HG02623 (cell line): ENCODE results near the gene C5orf46.
A peak's percentile ranks its signal among the peaks of the same experiment; 100 is the strongest.

Source experiments
- ATAC-seq: cut with Tn5 transposase; IDR thresholded peaks from one replicate; pipeline ENCODE4 v1.9.1; 2021; ENCODE audit warnings: moderate library complexity; ENCODE audit not compliant: unreplicated experiment

C5orf46 gene

GRCh38 chr5:147859962-147860640 lies 46.2 kb downstream of the C5orf46 start:
- no peak for ATAC-seq

DNA sequence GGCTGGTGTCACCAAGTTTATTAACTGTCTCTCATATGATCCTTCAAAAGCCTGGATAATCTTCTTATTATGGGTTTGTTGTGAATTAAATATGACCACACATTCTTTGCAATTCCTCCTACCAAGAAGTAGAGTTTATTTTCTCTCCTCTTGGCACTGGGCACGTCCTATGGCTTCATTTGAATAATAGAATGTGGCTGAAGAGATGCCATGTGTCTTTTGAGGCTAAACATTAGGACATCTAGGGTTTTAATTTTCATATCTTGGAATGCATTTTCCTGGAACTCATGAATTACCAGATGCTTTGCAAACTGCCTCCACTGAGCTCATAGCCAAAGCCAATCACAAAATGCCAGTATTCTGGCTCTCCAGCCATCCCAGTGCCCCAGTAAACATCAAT lies 47.8 kb downstream of the C5orf46 start:
- ATAC-seq = no peak

GRCh38 chr5:147857302-147858129 lies 48.8 kb downstream of the C5orf46 start:
- peak; percentile 94 for ATAC-seq

DNA sequence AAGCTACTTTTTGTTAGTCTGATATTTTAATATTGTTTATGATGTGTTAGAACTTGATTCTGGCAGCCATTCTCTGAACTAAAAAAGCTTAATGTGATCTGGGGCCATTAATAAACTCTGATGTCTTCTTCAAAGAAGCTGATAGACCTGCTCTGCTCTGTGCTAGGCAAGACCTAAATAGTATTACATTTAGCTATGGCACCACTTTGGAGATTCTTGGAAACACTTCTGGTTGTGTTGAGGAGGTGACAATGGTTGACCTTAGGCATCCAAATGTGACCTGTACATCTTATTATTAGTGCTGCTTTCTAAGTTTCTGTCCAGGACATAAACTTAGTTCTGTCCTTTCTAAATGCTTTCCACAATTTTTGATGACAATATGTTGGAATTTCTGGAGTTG lies 49.5 kb downstream of the C5orf46 start:
- no peak for ATAC-seq

- no peak for ATAC-seq
Measured at GRCh38 chr5:147855774-147856069, 50.6 kb downstream of the C5orf46 start.

GRCh38 chr5:147854894-147855773 lies 51.2 kb downstream of the C5orf46 start:
- ATAC-seq = no peak

GRCh38 chr5:147854331-147854730 lies 52.0 kb downstream of the C5orf46 start:
- ATAC-seq = no peak

GRCh38 chr5:147853372-147853987 lies 52.9 kb downstream of the C5orf46 start:
- ATAC-seq = no peak

DNA sequence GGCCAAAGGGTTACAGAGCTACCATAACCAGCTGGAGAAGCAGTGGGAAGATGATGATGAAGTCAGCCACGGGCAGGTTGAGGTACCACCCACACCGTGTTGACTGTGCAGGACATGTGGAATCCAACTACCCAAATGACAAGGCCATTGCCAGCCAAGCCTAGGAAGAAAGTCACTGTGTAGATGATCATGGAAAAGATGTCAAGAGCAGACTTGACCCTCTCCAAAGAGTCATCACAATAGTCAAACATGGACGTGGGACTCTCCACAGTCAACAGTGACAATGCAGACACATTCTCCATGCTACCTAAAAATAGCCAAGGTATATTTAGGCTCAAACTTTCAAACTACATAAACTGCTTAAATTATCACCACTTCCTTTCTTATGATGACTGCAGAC lies 54.0 kb downstream of the C5orf46 start:
- no peak for ATAC-seq

- ATAC-seq = no peak
Measured at GRCh38 chr5:147851578-147851977, 54.8 kb downstream of the C5orf46 start.

GRCh38 chr5:147849226-147849625 lies 57.1 kb downstream of the C5orf46 start:
- no peak for ATAC-seq

DNA sequence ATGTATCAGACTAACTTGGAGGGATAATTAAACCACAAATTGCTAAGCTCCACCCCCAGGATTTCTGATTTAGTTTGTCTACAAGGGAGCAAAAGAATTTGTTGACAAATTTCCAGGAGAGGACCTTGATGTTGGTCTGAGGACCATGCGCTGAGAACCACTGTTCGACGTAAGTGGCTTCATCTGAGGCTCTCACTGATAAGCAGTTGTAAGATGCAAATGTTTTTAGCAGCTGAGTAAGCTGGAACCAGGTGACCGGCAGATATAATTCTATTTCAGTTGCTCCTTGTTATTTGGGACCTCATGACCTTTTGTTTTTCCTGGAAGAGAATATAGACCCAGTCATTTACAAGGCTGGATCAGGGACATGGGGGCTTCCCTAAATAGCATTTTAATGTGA lies 60.7 kb downstream of the C5orf46 start:
- ATAC-seq = no peak

DNA sequence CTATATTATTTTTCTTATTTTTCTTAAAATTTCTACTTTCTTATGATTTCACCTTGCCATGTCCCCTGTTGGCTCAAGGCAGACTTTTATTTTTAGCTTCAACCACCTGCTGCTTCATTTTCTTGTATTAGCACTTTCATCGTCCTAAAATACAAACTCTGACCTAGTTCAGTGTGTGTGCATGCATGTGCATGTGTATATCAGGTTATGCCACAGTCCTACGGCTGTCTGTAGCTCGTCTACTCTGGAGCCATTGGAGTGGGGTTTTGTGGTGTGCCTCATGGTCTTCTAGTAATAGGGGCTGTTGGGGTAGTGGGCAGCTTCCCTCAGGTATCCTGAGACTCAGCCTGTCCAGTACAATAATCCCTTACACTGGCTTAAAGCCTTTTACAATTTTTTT lies 61.5 kb downstream of the C5orf46 start:
- ATAC-seq = no peak

GRCh38 chr5:147842869-147843268 lies 63.5 kb downstream of the C5orf46 start:
- no peak for ATAC-seq
